IPS-18c (cell line): Measurements from ENCODE around the gene DERL2.

Source experiments
- H3K4me3 ChIP-seq: 2 replicates; pipeline ENCODE4 v1.7.0; 2013; ENCODE audit warnings: low read depth, mild to moderate bottlenecking, low read length, moderate library complexity; ENCODE audit not compliant: insufficient read depth
- H3K9me3 ChIP-seq: one replicate; pipeline ENCODE4 v1.6.1; 2013; ENCODE audit warnings: mild to moderate bottlenecking, low read length, moderate library complexity; ENCODE audit not compliant: control insufficient read depth, insufficient read depth

Gene DERL2

DNA sequence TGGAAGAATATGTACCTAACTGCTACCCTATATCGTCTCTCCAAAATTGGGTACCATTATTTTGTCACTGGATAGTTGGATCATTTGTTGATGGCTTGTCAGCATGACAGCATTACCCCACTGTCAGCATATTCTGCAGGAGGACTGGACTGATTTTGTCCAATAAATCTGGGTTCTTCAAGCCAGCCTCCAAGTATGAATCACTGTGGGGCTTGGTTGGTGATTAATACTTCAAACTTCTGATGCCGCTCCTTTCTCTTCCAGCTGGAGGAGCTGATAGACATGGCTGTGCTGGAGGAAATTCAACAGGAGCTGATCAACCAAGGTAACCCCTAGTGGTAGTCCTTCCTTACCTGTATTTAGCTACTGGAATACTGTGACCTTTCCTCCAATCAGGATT lies 63.5 kb downstream of the DERL2 start:
- Histone ChIP-seq H3K9me3 (no peaks in the 10 kb centered on the region), H3K4me3 (no peak overlapping the region)
